ENCODE results near the gene TF.

The TF gene

DNA sequence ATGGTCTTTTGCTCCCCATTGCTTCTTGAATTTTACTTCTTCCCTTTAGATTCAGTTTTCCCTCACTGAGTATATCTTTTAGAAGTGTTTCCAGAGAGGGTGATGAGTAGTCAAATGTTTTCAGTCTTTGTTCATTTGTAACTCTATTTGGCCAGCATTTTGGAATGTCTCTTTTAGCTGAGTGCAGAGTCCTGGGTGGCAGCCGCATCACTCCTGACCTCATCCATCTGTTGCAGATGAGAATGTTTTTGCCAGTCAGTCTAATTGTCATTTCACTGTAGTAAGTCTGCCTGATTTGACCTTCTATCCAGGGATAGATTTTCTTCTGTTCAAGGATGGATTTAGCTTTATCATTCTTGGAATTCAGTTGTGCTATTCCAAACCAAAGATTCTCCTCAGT, 66.7 kb downstream of the TF start:
- DNase-seq (ENCODE audit: low spot score), result no peak

DNA sequence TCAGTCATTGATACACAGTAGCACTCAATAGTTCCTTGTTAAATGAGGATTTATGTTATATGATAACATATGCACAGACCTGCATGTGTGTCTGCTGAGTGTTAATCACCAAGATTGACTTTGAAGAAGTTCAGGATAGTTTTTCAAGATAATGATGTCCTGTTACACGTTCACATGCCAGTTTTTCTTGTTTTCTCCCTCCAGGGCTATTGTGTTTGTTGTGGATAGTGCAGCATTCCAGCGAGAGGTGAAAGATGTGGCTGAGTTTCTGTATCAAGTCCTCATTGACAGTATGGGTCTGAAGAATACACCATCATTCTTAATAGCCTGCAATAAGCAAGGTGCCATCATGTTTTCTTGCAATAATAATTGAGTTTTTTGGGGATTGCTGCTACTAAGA, 69.2 kb downstream of the TF start:
- no peak for DNase-seq (ENCODE audit: low spot score)

GRCh38 chr3:133820129-133820528, 73.9 kb downstream of the TF start:
- no peak for DNase-seq (ENCODE audit: low spot score)

- no peak for DNase-seq (ENCODE audit: low spot score)
Measured at GRCh38 chr3:133820889-133821675, 74.9 kb downstream of the TF start.

GRCh38 chr3:133821767-133822638, 75.8 kb downstream of the TF start:
- DNase-seq (ENCODE audit: low spot score), result no peak

- DNase-seq (ENCODE audit: low spot score), result no peak
Measured at GRCh38 chr3:133824961-133825485, 78.8 kb downstream of the TF start.

DNA sequence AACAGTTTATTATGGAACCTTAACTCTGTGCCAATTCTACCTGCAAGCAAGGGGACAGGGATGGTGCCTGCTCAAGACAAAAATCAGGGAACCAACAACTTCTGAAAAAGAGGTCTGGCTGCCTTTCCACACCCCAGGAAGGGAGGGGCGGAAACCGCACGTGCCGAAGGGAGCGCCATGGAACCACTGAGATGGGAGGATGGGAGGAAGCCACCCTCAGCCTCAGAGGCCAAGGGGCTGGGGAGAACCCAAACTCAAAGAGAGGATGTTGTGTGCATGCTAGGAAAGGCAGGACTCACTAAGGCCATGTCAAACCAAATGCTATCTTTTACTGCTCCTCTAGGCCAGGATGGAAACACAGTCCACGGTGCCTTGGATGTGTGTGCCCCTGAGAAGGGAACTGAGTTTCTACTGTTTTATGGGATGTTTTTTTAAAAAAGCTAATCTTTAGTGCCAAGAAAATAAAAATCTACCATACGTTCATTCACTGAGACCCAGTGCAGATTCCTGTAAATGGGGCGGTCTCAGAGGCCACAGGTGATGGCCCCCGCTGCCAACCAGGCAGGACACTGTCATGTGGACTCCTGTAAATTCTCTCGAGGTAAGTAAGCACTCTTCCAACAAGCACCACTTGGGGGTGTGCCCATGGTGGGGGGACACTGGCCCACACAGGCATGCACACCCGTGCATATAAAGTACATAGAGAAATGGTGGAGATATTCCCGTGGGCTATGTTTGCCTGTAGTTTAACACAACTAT, 80.0 kb downstream of the TF start:
- DNase-seq (ENCODE audit: low spot score), result no peak

DNA sequence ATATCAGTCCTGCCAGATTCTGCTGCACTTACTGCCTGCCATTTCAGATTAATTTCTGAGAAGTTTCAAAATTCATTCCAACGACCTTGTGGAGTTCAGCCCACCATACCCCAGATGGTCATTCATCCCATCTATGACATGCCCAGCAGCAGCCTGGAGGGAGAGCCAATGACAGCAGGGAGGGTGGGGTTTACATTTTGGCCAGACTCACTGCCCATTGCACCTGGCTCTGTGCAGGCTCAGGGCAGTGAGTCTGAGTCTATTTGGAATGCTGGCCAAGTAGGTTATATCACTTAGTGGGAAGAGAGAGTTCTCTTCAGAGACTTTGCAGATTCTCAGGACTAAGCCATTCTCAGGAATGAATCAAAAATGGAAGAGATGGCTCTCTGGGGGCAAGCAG, 80.9 kb downstream of the TF start:
- no peak for DNase-seq (ENCODE audit: low spot score)

- DNase-seq (ENCODE audit: low spot score), result no peak
Measured at GRCh38 chr3:133827684-133828083, 81.5 kb downstream of the TF start.

GRCh38 chr3:133828576-133829309, 82.5 kb downstream of the TF start:
- DNase-seq (ENCODE audit: low spot score), result no peak

- DNase-seq (ENCODE audit: low spot score), result no peak
Measured at GRCh38 chr3:133829310-133829707, 83.1 kb downstream of the TF start.

DNA sequence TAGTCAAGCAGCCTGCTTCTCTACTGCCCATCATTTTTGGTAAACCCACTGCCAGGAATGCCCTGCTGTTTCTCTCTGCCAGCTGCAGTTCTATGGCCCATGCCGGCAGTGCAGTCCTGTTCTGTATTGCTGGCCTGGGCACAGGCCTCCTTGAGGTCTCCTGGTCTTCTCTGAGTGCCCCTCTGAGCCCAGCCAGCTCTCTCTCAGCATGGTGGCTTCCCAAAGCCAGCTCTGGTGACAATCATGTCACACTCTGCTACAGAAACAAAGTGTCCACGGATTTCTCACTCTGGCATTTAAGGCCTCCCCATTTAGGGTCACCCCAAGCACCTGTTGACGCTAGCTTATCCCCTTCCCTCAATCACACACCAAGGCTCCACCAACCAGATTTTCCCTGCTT, 83.9 kb downstream of the TF start:
- DNase-seq (ENCODE audit: low spot score), result no peak

- DNase-seq (ENCODE audit: low spot score), result no peak
Measured at GRCh38 chr3:133831966-133832801, 86.0 kb downstream of the TF start.

DNA sequence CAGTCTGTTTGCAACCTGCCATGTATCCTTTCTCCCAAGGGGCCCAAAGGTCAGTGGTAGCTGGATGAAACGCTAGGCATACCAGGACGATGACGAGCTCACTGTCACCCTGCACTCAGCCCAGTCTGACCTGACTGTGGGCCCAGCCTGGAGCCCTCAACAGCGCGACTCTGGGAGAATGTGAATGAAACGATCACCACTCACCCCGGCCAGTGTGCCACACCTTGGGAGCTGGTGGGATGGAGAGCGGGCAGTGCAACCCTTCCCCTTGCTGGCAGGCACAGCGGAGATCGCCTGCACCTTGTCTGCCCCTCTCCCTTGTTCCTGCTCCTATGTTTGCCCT, 86.6 kb downstream of the TF start:
- DNase-seq (ENCODE audit: low spot score), result no peak

GRCh38 chr3:133833267-133833666, 87.1 kb downstream of the TF start:
- DNase-seq (ENCODE audit: low spot score), result no peak

- no peak for DNase-seq (ENCODE audit: low spot score)
Measured at GRCh38 chr3:133833880-133834620, 87.9 kb downstream of the TF start.

DNA sequence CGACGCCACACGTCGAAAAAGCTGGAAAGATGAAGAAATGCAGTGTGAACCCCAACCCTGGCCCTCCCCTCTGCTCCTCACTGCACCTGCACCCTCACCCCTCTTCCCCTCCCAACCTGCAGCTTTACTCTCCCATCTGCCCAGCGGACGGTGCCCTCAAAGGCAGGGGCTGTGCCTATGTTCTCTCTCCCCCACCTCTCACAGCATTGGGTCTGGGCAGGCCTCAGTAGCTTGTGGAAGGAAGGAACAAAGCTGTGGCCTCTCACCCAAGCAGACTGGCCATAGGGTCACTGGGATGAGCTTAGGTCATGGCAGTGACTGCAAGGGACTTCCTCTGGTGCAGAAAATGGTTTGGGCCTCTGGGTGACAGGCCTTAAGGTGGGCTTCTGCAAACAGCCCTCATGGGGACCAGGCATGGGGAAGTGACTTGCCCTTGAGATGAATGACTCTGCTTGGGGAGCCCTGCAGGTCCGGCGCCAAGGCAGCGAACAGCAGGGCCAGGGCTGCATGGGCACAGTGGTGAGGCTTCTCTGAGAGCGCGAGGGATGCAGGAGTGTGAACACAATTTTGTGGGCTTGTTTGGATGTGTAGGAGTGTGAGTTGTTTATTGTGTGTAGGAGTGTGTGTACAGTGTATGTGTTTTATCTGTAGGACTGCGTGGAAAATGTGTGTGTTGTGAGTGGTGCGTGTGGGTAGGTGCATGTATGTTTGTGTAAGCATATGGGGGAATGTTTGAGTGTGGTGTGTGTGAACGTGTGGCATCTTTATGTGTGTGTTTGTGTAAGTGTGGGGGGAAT, 88.6 kb downstream of the TF start:
- DNase-seq (ENCODE audit: low spot score), result no peak

GRCh38 chr3:133835418-133835743, 89.2 kb downstream of the TF start:
- no peak for DNase-seq (ENCODE audit: low spot score)

- DNase-seq (ENCODE audit: low spot score), result no peak
Measured at GRCh38 chr3:133835961-133836360, 89.8 kb downstream of the TF start.
